A204.1 (cell line): ENCODE results near the gene MRPL28.
"Not testable (repeated sequence)": the region's sequence is repeated elsewhere in the genome, so short reads cannot be mapped to it uniquely, and the experiment has no call there.

Experiments
- FAIRE-seq: peaks from 2 replicates; lab custom pipeline; 2012; peaks lifted over from hg19 to GRCh38; lab: Jason Lieb, UNC

The MRPL28 gene

GRCh38 chr16:373020-373598 lies 2.8 kb upstream of the MRPL28 start:
- no peak for FAIRE-seq

GRCh38 chr16:372302-372983 lies 2.1 kb upstream of the MRPL28 start:
- FAIRE-seq = no peak

GRCh38 chr16:371515-372301 lies 1.4 kb upstream of the MRPL28 start:
- no peak for FAIRE-seq

- FAIRE-seq = no peak
Measured at GRCh38 chr16:370979-371514, 709 bp upstream of the MRPL28 start.

- no peak for FAIRE-seq
Measured at GRCh38 chr16:369866-370436, 387 bp downstream of the MRPL28 start.

- no peak for FAIRE-seq
Measured at GRCh38 chr16:369275-369865, 968 bp downstream of the MRPL28 start.

GRCh38 chr16:368388-369158 lies 1.8 kb downstream of the MRPL28 start:
- FAIRE-seq = no peak

GRCh38 chr16:367333-367903 lies 2.9 kb downstream of the MRPL28 start:
- no peak for FAIRE-seq

GRCh38 chr16:366476-366875 lies 3.9 kb downstream of the MRPL28 start:
- no peak for FAIRE-seq

GRCh38 chr16:364595-365491 lies 5.5 kb downstream of the MRPL28 start:
- FAIRE-seq = no peak

GRCh38 chr16:363766-364490 lies 6.4 kb downstream of the MRPL28 start:
- FAIRE-seq = no peak

- FAIRE-seq = no peak
Measured at GRCh38 chr16:363110-363765, 7.1 kb downstream of the MRPL28 start.

- not testable (repeated sequence) for FAIRE-seq
Measured at GRCh38 chr16:362702-362999, 7.7 kb downstream of the MRPL28 start.

- no peak for FAIRE-seq
Measured at GRCh38 chr16:361872-362701, 8.3 kb downstream of the MRPL28 start.

- no peak for FAIRE-seq
Measured at GRCh38 chr16:361341-361871, 8.9 kb downstream of the MRPL28 start.

GRCh38 chr16:360698-361336 lies 9.5 kb downstream of the MRPL28 start:
- FAIRE-seq = no peak

GRCh38 chr16:359871-360697 lies 10.3 kb downstream of the MRPL28 start:
- FAIRE-seq = no peak
